Stomach (tissue), 9 donors: ENCODE results near the gene IQUB. TPM values are rescaled to one million over a fixed set of nuclear protein-coding genes. Genes with fewer than 3 reads are reported as not detected.

ENCODE experiments used
- DNase-seq, 2 donors: peaks; one replicate each; pipeline versions ENCODE4 v3.0.0 to v3.0.0-alpha.2; 2013 to 2019
- H3K27ac ChIP-seq, 5 donors: fragments of 200-600 bp in 4 of 5; sonication (generic) in 4 of 5; one replicate each; pipeline ENCODE4 v1.5.1; 2013 to 2019; ENCODE audit warnings: mild to moderate bottlenecking in 1 of 5, moderate library complexity in 1 of 5
- H3K27me3 ChIP-seq, 3 donors: fragments of 200-600 bp; sonication (generic); one replicate each; pipeline ENCODE4 v1.5.1; 2017 to 2019; ENCODE audit warnings: mixed run types in 1 of 3
- H3K36me3 ChIP-seq, 4 donors: fragments of 200-600 bp; sonication (generic); 1 replicate in 3 of 4; 2 replicates in 1 of 4; pipeline ENCODE4 v1.5.1; 2016 to 2019
- H3K4me1 ChIP-seq, 4 donors: fragments of 200-600 bp; sonication (generic); one replicate each; pipeline ENCODE4 v1.5.1; 2016 to 2019
- H3K4me3 ChIP-seq, 4 donors: fragments of 200-600 bp; sonication (generic) in 3 of 4; one replicate each; pipeline ENCODE4 v1.5.1; 2016 to 2019; ENCODE audit warnings: mild to moderate bottlenecking in 1 of 4
- H3K9me3 ChIP-seq, 4 donors: fragments of 200-600 bp; sonication (generic); one replicate each; pipeline ENCODE4 v1.5.1; 2016 to 2019
- EP300 ChIP-seq: sonication (generic); formaldehyde crosslinking; IDR thresholded peaks from one replicate; pipeline ENCODE4 v1.6.1; 2017; ENCODE audit warnings: antibody characterized with exemption
- POLR2A ChIP-seq, 4 donors: fragments of 450-650 bp; IDR thresholded peaks; one replicate each; pipeline ENCODE4 v1.6.1; 2016; ENCODE audit warnings: antibody characterized with exemption in 4 of 4, control low read depth in 2 of 4, mild to moderate bottlenecking in 1 of 4, moderate library complexity in 1 of 4
- POLR2AphosphoS5 ChIP-seq, 3 donors: sonication (generic); formaldehyde crosslinking; IDR thresholded peaks; one replicate each; pipeline ENCODE4 v1.6.1; 2016; ENCODE audit warnings: antibody characterized with exemption in 3 of 3
- WGBS, 5 donors: extraction: QIAGEN DNeasy Blood & Tissue Kit in 3 of 5; methylation state at CpG; one replicate each; pipeline versions ENCODE4 v1.1.5 to v1.1.7; 2013 to 2018; 5-methylcytosine and 5-hydroxymethylcytosine counted together
- intact Hi-C: fragments of 100-400 bp; cut with DNase I; formaldehyde crosslinking; loops from one replicate; pipeline ENCODE4 v1.15.1; 2023; ENCODE audit warnings: low total_unique reads
- polyA plus RNA-seq, 3 donors: library from polyadenylated mRNA; stranded (reverse); fragments of 200-250 nt; gene quantifications; one replicate each; pipeline ENCODE4 v1.2.3, GENCODE V29; 2013
- total RNA-seq, 5 donors: library from RNA; depleted of rRNA; stranded (reverse); fragments of >200 nt; gene quantifications; one replicate each; pipeline versions ENCODE4 v1.1.0 to v1.2.3, GENCODE V29; 2014 to 2016
- TF ChIP-seq, protein P1 (sequence below), 7 experiments: fragments of 450-650 bp in 4 of 7; fragments of 200-600 bp in 3 of 7; sonication (generic) in 3 of 7; IDR thresholded peaks; one replicate each; pipeline ENCODE4 v1.5.1; 2016 to 2019; ENCODE audit warnings: antibody characterized with exemption in 7 of 7, control low read depth in 2 of 7, mild to moderate bottlenecking in 1 of 7
- donor health status: healthy with polysubstance abuse.
- donor health status: Bipolar disorder and iron deficiency.
- donor health status: healthy.

The IQUB gene
- total and polyA plus RNA-seq, 8 donors = 0.05 to 2.7 (median 0.34) TPM; not detected in 4

DNA sequence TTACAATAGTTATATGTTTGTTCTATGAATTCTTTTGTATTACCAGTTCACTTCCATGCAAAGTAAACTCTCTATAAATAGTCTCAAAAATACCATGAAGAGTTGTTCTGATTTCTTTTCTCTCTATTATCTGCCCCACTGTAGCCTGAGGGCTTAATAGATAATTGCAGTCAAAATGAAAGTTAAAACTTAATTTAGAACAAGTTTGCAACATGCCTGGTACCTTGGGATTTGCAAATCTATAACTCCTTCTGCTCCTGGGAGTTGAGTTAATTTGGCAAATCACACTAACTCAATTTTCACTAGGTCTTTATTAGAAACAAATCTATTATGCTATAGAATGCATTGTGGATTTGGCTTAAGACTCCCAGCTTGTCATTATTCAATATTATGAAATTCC is 45.0 kb upstream of the IQUB start:
- Histone ChIP-seq H3K4me3 (no peak overlapping the region), H3K4me1 (peaks cover 0 to 4% (median 2%) of the 10 kb centered on the region in 4 donors), H3K27me3 (peaks cover 0 to 9% (median 0%) of the 10 kb centered on the region in 3 donors), H3K36me3 (no peaks in the 10 kb centered on the region), H3K9me3 (no peaks in the 10 kb centered on the region), H3K27ac (no peak overlapping the region)
- intact Hi-C loops = no loop called here
- TF ChIP-seq EP300 = no peak
- no peak for TF ChIP-seq POLR2A (IDR thresholded peaks at IDR 0.05)
- DNase-seq = no peak

DNA sequence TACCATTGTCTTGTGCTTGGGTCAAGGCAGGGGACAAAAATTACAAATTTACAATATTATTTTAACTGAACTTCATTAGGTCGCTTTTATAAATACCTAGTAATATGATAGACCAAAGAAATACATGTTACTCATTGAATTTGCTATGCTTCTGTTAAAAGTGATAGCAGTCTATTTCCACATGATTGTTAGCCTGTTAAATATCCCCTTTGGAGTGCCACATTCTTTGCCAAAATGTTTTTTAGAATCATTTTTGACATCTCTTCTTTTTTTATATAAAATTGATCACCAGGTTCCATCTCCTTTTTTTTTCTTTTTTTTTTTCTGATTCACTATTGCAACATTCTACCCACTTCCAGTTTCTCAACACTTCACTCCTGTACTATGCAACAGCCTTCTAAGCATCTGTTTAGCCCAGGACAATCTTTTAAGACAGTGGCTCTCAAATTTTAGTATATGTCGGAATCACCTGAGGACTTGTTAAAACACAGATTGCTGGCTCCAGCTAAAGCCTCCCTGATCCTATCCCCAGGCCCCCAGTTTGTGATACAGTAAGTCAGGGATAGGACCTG is 39.6 kb upstream of the IQUB start:
- no peaks in the 10 kb centered on the region for H3K27me3 ChIP-seq
- H3K4me1 ChIP-seq = no peaks in the 10 kb centered on the region
- H3K4me3 ChIP-seq = no peak overlapping the region
- H3K27ac ChIP-seq = no peak overlapping the region
- no peak for DNase-seq
- WGBS, 5 donors = 81 to 90% (median 89%) methylated on average over 2 of the region's 2 CpGs
- intact Hi-C loops = no loop called here
- no peaks in the 10 kb centered on the region for H3K36me3 ChIP-seq
- TF ChIP-seq, protein P1, sequence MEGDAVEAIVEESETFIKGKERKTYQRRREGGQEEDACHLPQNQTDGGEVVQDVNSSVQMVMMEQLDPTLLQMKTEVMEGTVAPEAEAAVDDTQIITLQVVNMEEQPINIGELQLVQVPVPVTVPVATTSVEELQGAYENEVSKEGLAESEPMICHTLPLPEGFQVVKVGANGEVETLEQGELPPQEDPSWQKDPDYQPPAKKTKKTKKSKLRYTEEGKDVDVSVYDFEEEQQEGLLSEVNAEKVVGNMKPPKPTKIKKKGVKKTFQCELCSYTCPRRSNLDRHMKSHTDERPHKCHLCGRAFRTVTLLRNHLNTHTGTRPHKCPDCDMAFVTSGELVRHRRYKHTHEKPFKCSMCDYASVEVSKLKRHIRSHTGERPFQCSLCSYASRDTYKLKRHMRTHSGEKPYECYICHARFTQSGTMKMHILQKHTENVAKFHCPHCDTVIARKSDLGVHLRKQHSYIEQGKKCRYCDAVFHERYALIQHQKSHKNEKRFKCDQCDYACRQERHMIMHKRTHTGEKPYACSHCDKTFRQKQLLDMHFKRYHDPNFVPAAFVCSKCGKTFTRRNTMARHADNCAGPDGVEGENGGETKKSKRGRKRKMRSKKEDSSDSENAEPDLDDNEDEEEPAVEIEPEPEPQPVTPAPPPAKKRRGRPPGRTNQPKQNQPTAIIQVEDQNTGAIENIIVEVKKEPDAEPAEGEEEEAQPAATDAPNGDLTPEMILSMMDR (IDR thresholded peaks at IDR 0.05) = no peak
- TF ChIP-seq POLR2AphosphoS5 (IDR thresholded peaks at IDR 0.05) = no peak
- no peak for TF ChIP-seq POLR2A (IDR thresholded peaks at IDR 0.05)
- no peak for TF ChIP-seq EP300
- H3K9me3 ChIP-seq = no peaks in the 10 kb centered on the region

DNA sequence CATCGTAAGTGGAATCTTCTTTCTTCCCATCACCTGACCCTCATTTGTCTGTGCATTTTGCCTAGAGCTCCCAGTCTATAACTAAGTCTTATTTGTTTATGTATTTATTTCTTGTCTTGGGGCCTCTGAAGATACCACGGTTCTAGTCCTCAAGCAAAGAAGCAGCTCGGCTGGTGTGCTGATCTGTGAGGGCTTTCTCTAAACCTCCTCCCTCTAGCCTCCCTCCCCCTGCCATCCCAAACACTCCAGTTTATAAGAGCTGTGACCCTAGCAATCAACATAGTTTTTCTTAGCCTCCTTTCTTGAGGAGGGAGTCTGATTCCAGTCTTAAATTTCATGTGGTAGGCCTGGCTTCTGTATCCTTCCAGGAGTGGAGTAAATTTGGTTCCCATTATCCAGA is 38.9 kb upstream of the IQUB start:
- H3K27ac ChIP-seq = no peak overlapping the region
- H3K36me3 ChIP-seq = no peaks in the 10 kb centered on the region
- intact Hi-C loops = no loop called here
- 60 to 84% (median 68%) methylated on average over 3 of the region's 3 CpGs for WGBS, 5 donors
- no peaks in the 10 kb centered on the region for H3K4me1 ChIP-seq
- TF ChIP-seq, protein P1 (IDR thresholded peaks at IDR 0.05) = no peak
- TF ChIP-seq EP300 = no peak
- TF ChIP-seq POLR2A (IDR thresholded peaks at IDR 0.05) = no peak
- TF ChIP-seq POLR2AphosphoS5 (IDR thresholded peaks at IDR 0.05) = no peak
- no peaks in the 10 kb centered on the region for H3K27me3 ChIP-seq
- no peak overlapping the region for H3K4me3 ChIP-seq
- H3K9me3 ChIP-seq = no peaks in the 10 kb centered on the region
- no peak for DNase-seq

DNA sequence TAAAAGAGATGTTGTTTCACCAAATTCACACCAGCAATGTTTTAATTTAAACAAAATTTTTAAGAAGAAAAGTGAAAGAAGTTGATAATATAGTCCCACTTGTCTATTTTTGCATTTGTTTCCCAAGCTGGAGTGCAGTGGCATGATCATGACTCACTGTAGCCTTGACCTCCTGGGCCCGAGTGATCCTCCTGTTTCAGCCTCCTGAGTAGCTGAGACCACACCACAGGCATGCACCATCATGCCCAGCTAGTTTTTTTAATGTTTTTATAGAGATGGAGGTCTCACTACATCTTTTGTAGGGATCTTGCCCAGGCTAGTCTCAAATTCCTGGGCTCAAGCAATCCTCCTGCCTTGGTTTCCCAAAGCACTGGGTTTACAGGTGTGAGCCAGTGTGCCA is 37.3 kb upstream of the IQUB start:
- Histone ChIP-seq H3K27ac (no peak overlapping the region), H3K36me3 (no peaks in the 10 kb centered on the region), H3K4me1 (no peaks in the 10 kb centered on the region), H3K4me3 (no peak overlapping the region), H3K9me3 (no peaks in the 10 kb centered on the region), H3K27me3 (no peaks in the 10 kb centered on the region)
- TF ChIP-seq POLR2A (IDR thresholded peaks at IDR 0.05) (no peak), EP300 (no peak), POLR2AphosphoS5 (IDR thresholded peaks at IDR 0.05) (no peak)
- TF ChIP-seq, protein P1 (IDR thresholded peaks at IDR 0.05) = no peak
- no peak for DNase-seq
- WGBS, 5 donors = 79 to 90% (median 85%) methylated on average over 1 of the region's 1 CpG
- intact Hi-C loops = no loop called here

DNA sequence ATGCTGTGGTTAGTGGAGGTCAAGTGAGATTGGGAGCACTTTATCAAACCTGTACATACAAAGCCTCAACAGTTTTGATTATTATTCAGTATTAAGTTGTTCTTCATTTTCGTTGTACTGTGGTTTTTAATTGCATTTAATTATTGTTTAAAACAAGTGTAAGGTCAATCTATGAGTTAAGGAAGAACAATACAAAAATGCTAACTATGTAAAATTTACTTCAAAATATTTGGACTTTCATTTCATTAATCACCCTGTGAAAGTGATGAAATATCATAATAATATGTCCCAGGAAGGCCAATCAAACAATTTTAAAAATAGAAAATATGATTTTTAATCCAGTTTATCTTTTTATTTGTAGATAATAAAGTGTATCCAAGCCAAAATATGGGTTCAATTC is 36.8 kb upstream of the IQUB start:
- H3K9me3 ChIP-seq = no peaks in the 10 kb centered on the region
- no peak overlapping the region for H3K27ac ChIP-seq
- TF ChIP-seq EP300 = no peak
- no peak for TF ChIP-seq POLR2AphosphoS5 (IDR thresholded peaks at IDR 0.05)
- TF ChIP-seq, protein P1 (IDR thresholded peaks at IDR 0.05) = no peak
- no peak for TF ChIP-seq POLR2A (IDR thresholded peaks at IDR 0.05)
- DNase-seq = no peak
- 13 to 46% (median 15%) methylated on average over 1 of the region's 1 CpG for WGBS, 5 donors
- no peaks in the 10 kb centered on the region for H3K27me3 ChIP-seq
- no peaks in the 10 kb centered on the region for H3K36me3 ChIP-seq
- no peak overlapping the region for H3K4me3 ChIP-seq
- intact Hi-C loops = no loop called here
- no peaks in the 10 kb centered on the region for H3K4me1 ChIP-seq
